Adrenal gland (tissue), 12 donors: ENCODE results near the gene CPVL. TPM values are rescaled to one million over a fixed set of nuclear protein-coding genes. Genes with fewer than 3 reads are reported as not detected.

ENCODE experiments used
- DNase-seq, 7 donors: peaks; one replicate each; pipeline ENCODE4 v3.0.0-alpha.2; 2019 to 2020
- H3K27ac ChIP-seq, 5 donors: fragments of 200-600 bp; sonication (generic) in 4 of 5; 1 replicate in 3 of 5; 2 replicates in 2 of 5; pipeline versions ENCODE4 v1.5.1 to v1.8.0; 2016 to 2020; ENCODE audit warnings: mild to moderate bottlenecking in 1 of 5
- H3K27me3 ChIP-seq: fragments of 200-600 bp; 2 replicates; pipeline ENCODE4 v1.8.0; 2021
- H3K36me3 ChIP-seq, 2 donors: fragments of 200-600 bp; replicated peaks in 1 of 2; 1 replicate in 1 of 2; 2 replicates in 1 of 2; pipeline versions ENCODE4 v1.5.1 to v1.8.0; 2018 to 2022
- H3K4me1 ChIP-seq, 2 donors: fragments of 200-600 bp; replicated peaks in 1 of 2; 1 replicate in 1 of 2; 2 replicates in 1 of 2; pipeline versions ENCODE4 v1.5.1 to v1.8.0; 2018 to 2021
- H3K4me3 ChIP-seq, 4 donors: fragments of 200-600 bp; sonication (generic) in 3 of 4; one replicate each; pipeline ENCODE4 v1.5.1; 2016 to 2018
- H3K9me3 ChIP-seq, 3 donors: fragments of 200-600 bp; sonication (generic) in 1 of 3; replicated peaks in 1 of 3; 1 replicate in 2 of 3; 2 replicates in 1 of 3; pipeline versions ENCODE4 v1.5.1 to v1.8.0; 2016 to 2021
- CTCF ChIP-seq, 6 experiments: fragments of 450-650 bp in 4 of 6; fragments of 200-600 bp in 2 of 6; sonication (generic) in 1 of 6; IDR thresholded peaks; 1 replicate in 5 of 6; 2 replicates in 1 of 6; pipeline versions ENCODE4 v1.5.1 to v1.8.0; 2016 to 2021; ENCODE audit warnings: antibody characterized with exemption in 6 of 6, mild to moderate bottlenecking in 2 of 6, moderate library complexity in 1 of 6
- POLR2A ChIP-seq, 2 donors: fragments of 450-650 bp; IDR thresholded peaks; one replicate each; pipeline ENCODE4 v1.6.1; 2017; ENCODE audit warnings: antibody characterized with exemption in 2 of 2, mild to moderate bottlenecking in 2 of 2, moderate library complexity in 1 of 2
- WGBS, 4 donors: extraction: QIAGEN DNeasy Blood & Tissue Kit in 2 of 4; methylation state at CpG; one replicate each; pipeline versions ENCODE4 v1.1.5 to v1.1.7; 2013 to 2017; 5-methylcytosine and 5-hydroxymethylcytosine counted together
- intact Hi-C, 2 donors: fragments of 100-400 bp; cut with DNase I; formaldehyde crosslinking; loops; one replicate each; pipeline versions ENCODE4 v1.14.1 to v1.15.0; 2022 to 2023
- polyA plus RNA-seq, 3 donors: library from polyadenylated mRNA; stranded (reverse); fragments of 200-250 nt in 2 of 3; fragments of 350-450 nt in 1 of 3; fragmentation: Illumina TruSeq in 1 of 3; extraction: RNeasy Lipid Tissue Mini Kit (QIAGEN cat#74804) in 1 of 3; gene quantifications; one replicate each; pipeline ENCODE4 v1.2.3, GENCODE V29; 2013 to 2014
- total RNA-seq, 9 donors: library from RNA; depleted of rRNA in 4 of 9; stranded (reverse); fragments of >200 nt in 4 of 9; fragments of 120-200 nt in 1 of 9; fragmentation: NEBNext Ultra II Directional in 1 of 9; extraction: Animal tissue kit (Norgen Biotek cat#: 25700) in 1 of 9; gene quantifications; one replicate each; pipeline versions ENCODE4 v1.1.0 to v1.2.4, GENCODE V29; 2013 to 2023
- donor health status: healthy with polysubstance abuse.
- donor health status: Bipolar disorder and iron deficiency.
- donor health status: DM: yes; HTN: yes; CAD: no.
- donor health status: DM: no; HTN: no; CAD: no.
- donor health status: DM: no; HTN: no; CAD: no.
- donor health status: DM: yes; HTN: yes; CAD: no.

The CPVL gene
- total and polyA plus RNA-seq, 12 donors, result 3.2 to 61.7 (median 32.7) TPM

DNA sequence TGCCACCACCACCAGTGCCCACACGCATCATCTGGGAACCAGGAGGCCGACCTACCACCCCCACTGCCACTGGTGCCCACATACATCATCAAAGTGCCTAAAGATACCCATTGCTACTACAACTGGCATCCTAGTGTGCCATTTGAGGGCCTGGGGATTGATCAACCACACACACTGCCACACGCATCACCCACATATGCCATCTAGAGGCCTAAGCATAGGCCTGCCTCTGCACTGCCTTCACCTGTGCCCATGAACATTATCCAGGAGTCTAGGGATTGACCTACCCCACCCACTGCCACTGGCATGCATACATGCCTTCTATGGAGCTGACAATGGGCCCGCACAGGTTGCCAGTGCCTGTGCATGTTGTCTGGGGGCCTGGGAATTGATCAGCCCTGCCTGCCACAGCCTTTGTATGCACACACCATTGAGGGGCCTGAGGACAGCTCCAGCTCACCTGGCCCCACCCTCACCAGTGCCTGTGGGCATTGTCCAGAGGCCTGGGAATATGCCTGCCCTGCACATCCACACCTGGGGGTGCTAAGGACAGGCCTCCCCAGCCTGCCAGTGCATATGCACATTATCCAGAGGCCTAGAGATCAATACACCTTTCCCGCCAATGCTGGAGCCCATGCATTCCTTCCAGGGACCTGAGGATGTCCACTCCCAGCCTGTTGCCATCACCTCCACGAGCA is 123.9 kb downstream of the CPVL start:
- H3K27me3 ChIP-seq, result no peaks in the 10 kb centered on the region
- H3K9me3 ChIP-seq, result peaks cover 0 to 7% (median 0%) of the 10 kb centered on the region in 3 donors
- H3K36me3 ChIP-seq, result no peaks in the 10 kb centered on the region
- no peak for DNase-seq
- WGBS, 4 donors, result 90 to 100% (median 95%) methylated on average over 2 to 6 of the region's 6 CpGs
- no peaks in the 10 kb centered on the region for H3K4me1 ChIP-seq
- no peak overlapping the region for H3K4me3 ChIP-seq
- TF ChIP-seq POLR2A (IDR thresholded peaks at IDR 0.05) (no peak), CTCF (IDR thresholded peaks at IDR 0.05) (no peak)
- intact Hi-C loops, result no loop called here
- H3K27ac ChIP-seq, result no peak overlapping the region

- TF ChIP-seq POLR2A (IDR thresholded peaks at IDR 0.05) (no peak), CTCF (IDR thresholded peaks at IDR 0.05) (no peak)
- no peaks in the 10 kb centered on the region for H3K36me3 ChIP-seq
- no peaks in the 10 kb centered on the region for H3K27me3 ChIP-seq
- intact Hi-C loops, result no loop called here
- no peak overlapping the region for H3K4me3 ChIP-seq
- H3K4me1 ChIP-seq, result no peaks in the 10 kb centered on the region
- no peak overlapping the region for H3K27ac ChIP-seq
- 78 to 89% (median 85%) methylated on average over 5 of the region's 5 CpGs for WGBS, 4 donors
- DNase-seq, result no peak
- peaks cover 0 to 7% (median 0%) of the 10 kb centered on the region in 3 donors for H3K9me3 ChIP-seq
These were observed 126.4 kb downstream of the CPVL start for GRCh38 chr7:29019896-29020295.

DNA sequence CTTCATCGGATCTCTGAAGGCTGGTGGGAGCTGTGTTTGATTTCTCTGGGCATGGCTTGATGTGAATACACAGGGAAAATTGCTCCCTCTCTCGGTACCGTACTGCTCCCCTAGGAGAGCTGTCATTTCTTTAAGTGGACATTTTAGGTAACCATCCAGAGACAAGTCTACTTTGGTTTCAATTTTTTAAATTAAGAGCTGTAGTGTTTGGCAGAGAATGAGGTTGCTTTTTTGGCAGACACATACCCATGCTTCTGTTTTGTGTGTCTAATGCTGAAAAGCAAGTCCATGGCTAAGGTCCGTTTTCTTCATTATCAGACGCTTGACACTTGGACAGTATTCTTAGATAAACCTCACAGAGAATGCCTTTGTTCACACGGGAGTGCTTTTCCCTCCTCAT is 127.0 kb downstream of the CPVL start:
- no peaks in the 10 kb centered on the region for H3K27me3 ChIP-seq
- no peak for DNase-seq
- H3K27ac ChIP-seq, result no peak overlapping the region
- TF ChIP-seq POLR2A (IDR thresholded peaks at IDR 0.05), result no peak
- no peak for TF ChIP-seq CTCF (IDR thresholded peaks at IDR 0.05)
- peaks cover 0 to 4% (median 0%) of the 10 kb centered on the region in 3 donors for H3K9me3 ChIP-seq
- intact Hi-C loops, result no loop called here
- H3K36me3 ChIP-seq, result no peaks in the 10 kb centered on the region
- WGBS, 4 donors, result 61 to 81% (median 72%) methylated on average over 6 of the region's 6 CpGs
- H3K4me3 ChIP-seq, result no peak overlapping the region
- no peaks in the 10 kb centered on the region for H3K4me1 ChIP-seq

GRCh38 chr7:29017713-29018112 is 128.6 kb downstream of the CPVL start:
- no peaks in the 10 kb centered on the region for H3K4me1 ChIP-seq
- intact Hi-C loops, result no loop called here
- H3K4me3 ChIP-seq, result no peak overlapping the region
- H3K9me3 ChIP-seq, result no peaks in the 10 kb centered on the region
- no peaks in the 10 kb centered on the region for H3K36me3 ChIP-seq
- no peak overlapping the region for H3K27ac ChIP-seq
- H3K27me3 ChIP-seq, result no peaks in the 10 kb centered on the region
- DNase-seq, result no peak
- 66 to 76% (median 70%) methylated on average over 2 of the region's 2 CpGs for WGBS, 4 donors
- TF ChIP-seq POLR2A (IDR thresholded peaks at IDR 0.05) (no peak), CTCF (IDR thresholded peaks at IDR 0.05) (no peak)
